ENCODE data around the gene TPP2. TPM values are rescaled to one million over a fixed set of nuclear protein-coding genes. Genes with fewer than 3 reads are reported as not detected.

Gene TPP2
- total RNA-seq, 1 experiment from 2014 or later = 68.3 TPM

DNA sequence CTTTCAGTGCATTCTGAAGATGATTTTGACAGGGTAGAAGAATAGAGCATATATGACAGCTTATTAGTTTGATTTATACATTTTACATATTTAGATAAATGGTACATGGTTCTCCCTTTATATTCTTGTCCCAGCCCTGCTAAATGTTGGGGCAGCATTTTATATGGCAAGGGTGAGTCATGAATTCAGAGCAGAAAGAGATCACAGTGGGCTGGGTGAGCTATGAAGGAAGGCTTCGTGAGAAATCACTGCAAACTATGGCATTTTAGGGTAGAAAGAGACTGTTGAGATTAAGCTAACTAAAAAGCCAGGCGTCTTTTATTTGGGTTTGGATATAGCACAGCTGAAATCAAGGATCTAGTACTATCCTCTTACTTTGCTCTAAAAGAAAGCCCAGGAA lies 122.0 kb downstream of the TPP2 start:
- CTCF ChIA-PET = no interaction called here

More for the DNA sequence above, 122.0 kb downstream of the TPP2 start:
- ATAC-seq (no peak), DNase-seq (ENCODE audit: low spot score) (no peak)
- TF ChIP-seq, protein P1, sequence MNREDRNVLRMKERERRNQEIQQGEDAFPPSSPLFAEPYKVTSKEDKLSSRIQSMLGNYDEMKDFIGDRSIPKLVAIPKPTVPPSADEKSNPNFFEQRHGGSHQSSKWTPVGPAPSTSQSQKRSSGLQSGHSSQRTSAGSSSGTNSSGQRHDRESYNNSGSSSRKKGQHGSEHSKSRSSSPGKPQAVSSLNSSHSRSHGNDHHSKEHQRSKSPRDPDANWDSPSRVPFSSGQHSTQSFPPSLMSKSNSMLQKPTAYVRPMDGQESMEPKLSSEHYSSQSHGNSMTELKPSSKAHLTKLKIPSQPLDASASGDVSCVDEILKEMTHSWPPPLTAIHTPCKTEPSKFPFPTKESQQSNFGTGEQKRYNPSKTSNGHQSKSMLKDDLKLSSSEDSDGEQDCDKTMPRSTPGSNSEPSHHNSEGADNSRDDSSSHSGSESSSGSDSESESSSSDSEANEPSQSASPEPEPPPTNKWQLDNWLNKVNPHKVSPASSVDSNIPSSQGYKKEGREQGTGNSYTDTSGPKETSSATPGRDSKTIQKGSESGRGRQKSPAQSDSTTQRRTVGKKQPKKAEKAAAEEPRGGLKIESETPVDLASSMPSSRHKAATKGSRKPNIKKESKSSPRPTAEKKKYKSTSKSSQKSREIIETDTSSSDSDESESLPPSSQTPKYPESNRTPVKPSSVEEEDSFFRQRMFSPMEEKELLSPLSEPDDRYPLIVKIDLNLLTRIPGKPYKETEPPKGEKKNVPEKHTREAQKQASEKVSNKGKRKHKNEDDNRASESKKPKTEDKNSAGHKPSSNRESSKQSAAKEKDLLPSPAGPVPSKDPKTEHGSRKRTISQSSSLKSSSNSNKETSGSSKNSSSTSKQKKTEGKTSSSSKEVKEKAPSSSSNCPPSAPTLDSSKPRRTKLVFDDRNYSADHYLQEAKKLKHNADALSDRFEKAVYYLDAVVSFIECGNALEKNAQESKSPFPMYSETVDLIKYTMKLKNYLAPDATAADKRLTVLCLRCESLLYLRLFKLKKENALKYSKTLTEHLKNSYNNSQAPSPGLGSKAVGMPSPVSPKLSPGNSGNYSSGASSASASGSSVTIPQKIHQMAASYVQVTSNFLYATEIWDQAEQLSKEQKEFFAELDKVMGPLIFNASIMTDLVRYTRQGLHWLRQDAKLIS (CRISPR knock-in tag; IDR thresholded peaks at IDR 0.05; ENCODE audit: borderline replicate concordance) = no peak
- TF ChIP-seq, protein P2, sequence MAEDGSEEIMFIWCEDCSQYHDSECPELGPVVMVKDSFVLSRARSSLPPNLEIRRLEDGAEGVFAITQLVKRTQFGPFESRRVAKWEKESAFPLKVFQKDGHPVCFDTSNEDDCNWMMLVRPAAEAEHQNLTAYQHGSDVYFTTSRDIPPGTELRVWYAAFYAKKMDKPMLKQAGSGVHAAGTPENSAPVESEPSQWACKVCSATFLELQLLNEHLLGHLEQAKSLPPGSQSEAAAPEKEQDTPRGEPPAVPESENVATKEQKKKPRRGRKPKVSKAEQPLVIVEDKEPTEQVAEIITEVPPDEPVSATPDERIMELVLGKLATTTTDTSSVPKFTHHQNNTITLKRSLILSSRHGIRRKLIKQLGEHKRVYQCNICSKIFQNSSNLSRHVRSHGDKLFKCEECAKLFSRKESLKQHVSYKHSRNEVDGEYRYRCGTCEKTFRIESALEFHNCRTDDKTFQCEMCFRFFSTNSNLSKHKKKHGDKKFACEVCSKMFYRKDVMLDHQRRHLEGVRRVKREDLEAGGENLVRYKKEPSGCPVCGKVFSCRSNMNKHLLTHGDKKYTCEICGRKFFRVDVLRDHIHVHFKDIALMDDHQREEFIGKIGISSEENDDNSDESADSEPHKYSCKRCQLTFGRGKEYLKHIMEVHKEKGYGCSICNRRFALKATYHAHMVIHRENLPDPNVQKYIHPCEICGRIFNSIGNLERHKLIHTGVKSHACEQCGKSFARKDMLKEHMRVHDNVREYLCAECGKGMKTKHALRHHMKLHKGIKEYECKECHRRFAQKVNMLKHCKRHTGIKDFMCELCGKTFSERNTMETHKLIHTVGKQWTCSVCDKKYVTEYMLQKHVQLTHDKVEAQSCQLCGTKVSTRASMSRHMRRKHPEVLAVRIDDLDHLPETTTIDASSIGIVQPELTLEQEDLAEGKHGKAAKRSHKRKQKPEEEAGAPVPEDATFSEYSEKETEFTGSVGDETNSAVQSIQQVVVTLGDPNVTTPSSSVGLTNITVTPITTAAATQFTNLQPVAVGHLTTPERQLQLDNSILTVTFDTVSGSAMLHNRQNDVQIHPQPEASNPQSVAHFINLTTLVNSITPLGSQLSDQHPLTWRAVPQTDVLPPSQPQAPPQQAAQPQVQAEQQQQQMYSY (CRISPR knock-in tag; IDR thresholded peaks at IDR 0.05) = no peak
- TF ChIP-seq IRF2 (CRISPR knock-in tag; IDR thresholded peaks at IDR 0.05; ENCODE audit: borderline replicate concordance, low read depth) (no peak), PRRX2 (CRISPR knock-in tag; IDR thresholded peaks at IDR 0.05) (no peak), FOXJ3 (CRISPR knock-in tag; IDR thresholded peaks at IDR 0.05; ENCODE audit: borderline replicate concordance) (no peak), ELF4 (CRISPR knock-in tag; IDR thresholded peaks at IDR 0.05; ENCODE audit: low read depth) (no peak), ZNF219 (CRISPR knock-in tag; IDR thresholded peaks at IDR 0.05; ENCODE audit: borderline replicate concordance) (no peak), MXD4 (CRISPR knock-in tag; IDR thresholded peaks at IDR 0.05; ENCODE audit: borderline replicate concordance) (no peak), ZNF317 (CRISPR knock-in tag; IDR thresholded peaks at IDR 0.05; ENCODE audit: borderline replicate concordance, low read depth) (no peak), HMGA2 (CRISPR knock-in tag; IDR thresholded peaks at IDR 0.05) (no peak)
- TF ChIP-seq, protein P3, sequence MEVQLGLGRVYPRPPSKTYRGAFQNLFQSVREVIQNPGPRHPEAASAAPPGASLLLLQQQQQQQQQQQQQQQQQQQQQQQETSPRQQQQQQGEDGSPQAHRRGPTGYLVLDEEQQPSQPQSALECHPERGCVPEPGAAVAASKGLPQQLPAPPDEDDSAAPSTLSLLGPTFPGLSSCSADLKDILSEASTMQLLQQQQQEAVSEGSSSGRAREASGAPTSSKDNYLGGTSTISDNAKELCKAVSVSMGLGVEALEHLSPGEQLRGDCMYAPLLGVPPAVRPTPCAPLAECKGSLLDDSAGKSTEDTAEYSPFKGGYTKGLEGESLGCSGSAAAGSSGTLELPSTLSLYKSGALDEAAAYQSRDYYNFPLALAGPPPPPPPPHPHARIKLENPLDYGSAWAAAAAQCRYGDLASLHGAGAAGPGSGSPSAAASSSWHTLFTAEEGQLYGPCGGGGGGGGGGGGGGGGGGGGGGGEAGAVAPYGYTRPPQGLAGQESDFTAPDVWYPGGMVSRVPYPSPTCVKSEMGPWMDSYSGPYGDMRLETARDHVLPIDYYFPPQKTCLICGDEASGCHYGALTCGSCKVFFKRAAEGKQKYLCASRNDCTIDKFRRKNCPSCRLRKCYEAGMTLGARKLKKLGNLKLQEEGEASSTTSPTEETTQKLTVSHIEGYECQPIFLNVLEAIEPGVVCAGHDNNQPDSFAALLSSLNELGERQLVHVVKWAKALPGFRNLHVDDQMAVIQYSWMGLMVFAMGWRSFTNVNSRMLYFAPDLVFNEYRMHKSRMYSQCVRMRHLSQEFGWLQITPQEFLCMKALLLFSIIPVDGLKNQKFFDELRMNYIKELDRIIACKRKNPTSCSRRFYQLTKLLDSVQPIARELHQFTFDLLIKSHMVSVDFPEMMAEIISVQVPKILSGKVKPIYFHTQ (CRISPR knock-in tag; IDR thresholded peaks at IDR 0.05) = no peak
- TF ChIP-seq, protein P4, sequence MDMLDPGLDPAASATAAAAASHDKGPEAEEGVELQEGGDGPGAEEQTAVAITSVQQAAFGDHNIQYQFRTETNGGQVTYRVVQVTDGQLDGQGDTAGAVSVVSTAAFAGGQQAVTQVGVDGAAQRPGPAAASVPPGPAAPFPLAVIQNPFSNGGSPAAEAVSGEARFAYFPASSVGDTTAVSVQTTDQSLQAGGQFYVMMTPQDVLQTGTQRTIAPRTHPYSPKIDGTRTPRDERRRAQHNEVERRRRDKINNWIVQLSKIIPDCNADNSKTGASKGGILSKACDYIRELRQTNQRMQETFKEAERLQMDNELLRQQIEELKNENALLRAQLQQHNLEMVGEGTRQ (CRISPR knock-in tag; IDR thresholded peaks at IDR 0.05) = no peak
- TF ChIP-seq, protein P5, sequence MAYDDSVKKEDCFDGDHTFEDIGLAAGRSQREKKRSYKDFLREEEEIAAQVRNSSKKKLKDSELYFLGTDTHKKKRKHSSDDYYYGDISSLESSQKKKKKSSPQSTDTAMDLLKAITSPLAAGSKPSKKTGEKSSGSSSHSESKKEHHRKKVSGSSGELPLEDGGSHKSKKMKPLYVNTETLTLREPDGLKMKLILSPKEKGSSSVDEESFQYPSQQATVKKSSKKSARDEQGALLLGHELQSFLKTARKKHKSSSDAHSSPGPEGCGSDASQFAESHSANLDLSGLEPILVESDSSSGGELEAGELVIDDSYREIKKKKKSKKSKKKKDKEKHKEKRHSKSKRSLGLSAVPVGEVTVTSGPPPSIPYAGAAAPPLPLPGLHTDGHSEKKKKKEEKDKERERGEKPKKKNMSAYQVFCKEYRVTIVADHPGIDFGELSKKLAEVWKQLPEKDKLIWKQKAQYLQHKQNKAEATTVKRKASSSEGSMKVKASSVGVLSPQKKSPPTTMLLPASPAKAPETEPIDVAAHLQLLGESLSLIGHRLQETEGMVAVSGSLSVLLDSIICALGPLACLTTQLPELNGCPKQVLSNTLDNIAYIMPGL (CRISPR knock-in tag; IDR thresholded peaks at IDR 0.05) = no peak
- TF ChIP-seq, protein P6, sequence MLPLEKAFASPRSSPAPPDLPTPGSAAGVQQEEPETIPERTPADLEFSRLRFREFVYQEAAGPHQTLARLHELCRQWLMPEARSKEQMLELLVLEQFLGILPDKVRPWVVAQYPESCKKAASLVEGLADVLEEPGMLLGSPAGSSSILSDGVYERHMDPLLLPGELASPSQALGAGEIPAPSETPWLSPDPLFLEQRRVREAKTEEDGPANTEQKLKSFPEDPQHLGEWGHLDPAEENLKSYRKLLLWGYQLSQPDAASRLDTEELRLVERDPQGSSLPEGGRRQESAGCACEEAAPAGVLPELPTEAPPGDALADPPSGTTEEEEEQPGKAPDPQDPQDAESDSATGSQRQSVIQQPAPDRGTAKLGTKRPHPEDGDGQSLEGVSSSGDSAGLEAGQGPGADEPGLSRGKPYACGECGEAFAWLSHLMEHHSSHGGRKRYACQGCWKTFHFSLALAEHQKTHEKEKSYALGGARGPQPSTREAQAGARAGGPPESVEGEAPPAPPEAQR (CRISPR knock-in tag; IDR thresholded peaks at IDR 0.05) = no peak
- Mint-ChIP-seq H3K4me1 (no peaks in the 10 kb centered on the region), H3K9me3 (peaks cover 7% of the 10 kb centered on the region), H3K27ac (no peak overlapping the region), H3K4me3 (no peak overlapping the region), H3K27me3 (ENCODE audit: low read depth) (no peaks in the 10 kb centered on the region; the same call in 1 of the 2 replicates), H3K36me3 (no peaks in the 10 kb centered on the region; the same call in 1 of the 2 replicates)
- POLR2A ChIA-PET = no interaction called here
